Activated effector memory CD4-positive, alpha-beta T cell treated with anti-CD3 and anti-CD28 coated beads, Interleukin-2, amount 50 U/mL, for 16 hours (primary cell): ENCODE measurements around the gene IL2RG.

ENCODE experiments used
- DNase-seq: peaks from one replicate; pipeline ENCODE4 v3.0.0-alpha.2; 2020

The IL2RG gene

DNA sequence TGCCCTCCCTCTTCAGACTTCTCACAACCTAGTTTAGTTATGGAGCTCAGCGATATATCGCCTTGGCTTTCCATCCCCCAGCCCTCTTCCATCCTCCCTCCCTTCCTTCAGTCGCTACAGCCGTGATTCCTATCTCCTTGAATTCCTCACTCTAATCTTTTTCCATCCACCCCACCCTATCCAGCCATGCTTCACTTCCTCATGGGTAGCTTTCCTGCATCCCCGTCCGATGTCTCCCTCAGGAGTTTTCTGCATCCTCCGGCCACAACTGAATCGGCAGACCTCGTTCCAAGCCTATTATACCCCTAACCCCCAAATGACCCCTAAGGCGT is 43.7 kb downstream of the IL2RG start:
- DNase-seq, result no peak

DNA sequence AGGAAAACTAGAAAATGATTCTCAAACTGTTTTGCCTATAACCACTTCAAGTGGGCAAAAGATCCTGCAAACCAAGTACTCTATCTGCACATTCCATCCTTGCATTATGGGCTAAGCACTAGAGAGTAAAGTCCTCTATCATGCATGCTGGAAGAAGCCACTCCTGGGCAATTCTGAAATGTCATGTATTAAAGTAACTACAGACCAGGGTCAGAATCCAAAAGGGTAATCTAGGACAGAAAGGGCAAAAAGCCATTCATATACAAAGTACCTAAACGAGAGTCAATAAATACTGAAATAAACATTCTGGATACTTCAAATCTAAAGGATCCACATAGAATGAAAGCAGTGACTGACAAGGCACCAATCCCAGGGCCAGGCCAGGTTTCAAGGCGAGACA is 44.3 kb downstream of the IL2RG start:
- no peak for DNase-seq

DNA sequence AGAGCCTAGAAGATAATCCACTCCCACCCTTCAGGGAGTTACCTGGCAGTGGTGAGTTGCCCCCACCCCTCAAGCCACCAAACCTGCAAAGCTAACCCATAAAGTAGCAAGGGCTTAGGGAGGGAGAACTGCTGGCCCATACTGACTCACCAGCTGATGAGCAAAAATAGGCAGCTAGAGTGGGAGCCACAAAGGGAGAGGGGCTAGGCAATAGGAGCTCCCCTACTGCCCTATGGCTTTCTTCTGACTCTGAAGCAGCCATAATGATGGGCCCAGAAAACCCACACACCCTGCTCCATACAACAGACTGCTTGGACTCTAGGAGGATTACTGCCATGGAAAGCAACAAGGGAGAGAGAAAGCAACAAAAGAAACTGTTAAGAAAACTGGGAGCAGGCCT is 51.2 kb downstream of the IL2RG start:
- DNase-seq, result no peak

DNA sequence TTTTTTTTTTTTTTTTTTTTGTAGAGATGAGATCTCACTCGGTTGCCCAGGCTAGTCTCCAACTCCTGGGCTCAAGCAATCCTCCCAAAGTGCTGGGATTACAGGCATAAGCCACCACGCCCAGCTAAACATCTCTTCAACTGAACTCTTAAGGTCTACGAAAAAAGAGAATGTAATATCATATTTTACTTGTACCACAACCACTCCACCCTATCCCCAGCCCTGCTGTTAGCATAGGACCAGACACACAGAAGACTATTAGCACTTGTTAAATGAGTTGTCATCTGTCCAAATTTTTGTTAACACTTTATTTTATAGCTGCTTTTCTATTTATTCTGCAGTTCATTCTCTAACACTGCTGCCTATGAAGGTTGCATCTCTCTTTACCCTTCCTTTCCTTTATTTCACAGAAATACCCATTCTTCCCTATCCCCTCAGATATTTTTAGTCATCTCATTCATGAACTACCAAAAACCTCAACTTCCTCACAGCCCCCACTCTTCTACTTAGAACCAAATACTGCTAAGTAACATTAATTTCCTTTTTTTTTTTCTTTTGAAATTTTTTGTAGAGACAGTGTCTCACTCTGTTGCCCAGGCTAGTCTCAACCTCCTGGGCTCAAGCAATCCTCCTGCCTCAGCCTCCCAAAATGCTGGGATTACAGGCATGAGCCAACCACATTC is 53.4 kb downstream of the IL2RG start:
- no peak for DNase-seq
